Loucy (cell line): ENCODE measurements around the gene LHCGR.

ENCODE experiments used
- H2AFZ ChIP-seq: fragments of 200-600 bp; sonication (generic); 2 replicates; pipeline ENCODE4 v1.6.0; 2016; ENCODE audit warnings: antibody characterized with exemption, mild to moderate bottlenecking, low read length, moderate library complexity
- H3F3A ChIP-seq: fragments of 200-600 bp; 2 replicates; pipeline ENCODE4 v1.6.0; 2016; ENCODE audit warnings: antibody characterized with exemption, low read depth, mild to moderate bottlenecking
- H3K27me3 ChIP-seq: fragments of 200-600 bp; sonication (generic); 2 replicates; pipeline ENCODE4 v1.6.1; 2014; ENCODE audit warnings: low read length, mild to moderate bottlenecking; ENCODE audit not compliant: insufficient read depth, poor library complexity, severe bottlenecking
- H3K36me3 ChIP-seq: fragments of 200-600 bp; sonication (generic); 2 replicates; pipeline ENCODE4 v1.6.1; 2016; ENCODE audit warnings: low read length; ENCODE audit not compliant: insufficient read depth
- H3K4me1 ChIP-seq: fragments of 200-600 bp; sonication (generic); 2 replicates; pipeline ENCODE4 v1.5.1; 2014; ENCODE audit warnings: low read length, mild to moderate bottlenecking; ENCODE audit not compliant: insufficient read depth, poor library complexity, severe bottlenecking
- H3K4me2 ChIP-seq: fragments of 200-600 bp; sonication (generic); 2 replicates; pipeline ENCODE4 v1.6.0; 2014; ENCODE audit warnings: antibody characterized with exemption, low read length, low read depth, mild to moderate bottlenecking; ENCODE audit not compliant: poor library complexity, severe bottlenecking
- H3K4me3 ChIP-seq: fragments of 200-600 bp; sonication (generic); 2 replicates; pipeline ENCODE4 v1.5.1; 2014; ENCODE audit warnings: low read length, mild to moderate bottlenecking, mixed read lengths; ENCODE audit not compliant: poor library complexity, severe bottlenecking
- H3K79me2 ChIP-seq: fragments of 200-600 bp; sonication (generic); 2 replicates; pipeline ENCODE4 v1.6.1; 2014; ENCODE audit warnings: low read length; ENCODE audit not compliant: insufficient read depth
- H3K9ac ChIP-seq: fragments of 200-600 bp; sonication (generic); 2 replicates; pipeline ENCODE4 v1.6.0; 2014; ENCODE audit warnings: mild to moderate bottlenecking, low read depth, low read length, moderate library complexity; ENCODE audit not compliant: poor library complexity, severe bottlenecking
- H3K9me2 ChIP-seq: fragments of 200-600 bp; sonication (generic); replicated peaks from 2 replicates; pipeline ENCODE4 v1.6.1; 2016; ENCODE audit warnings: low read depth, low read length, mixed read lengths
- H3K9me3 ChIP-seq: fragments of 200-600 bp; sonication (generic); 2 replicates; pipeline ENCODE4 v1.6.1; 2014; ENCODE audit warnings: mild to moderate bottlenecking, antibody characterized with exemption, low read length, low read depth; ENCODE audit not compliant: insufficient read depth
- H4K20me1 ChIP-seq: fragments of 200-600 bp; sonication (generic); 2 replicates; pipeline ENCODE4 v1.6.0; 2014; ENCODE audit warnings: antibody characterized with exemption, low read length, mild to moderate bottlenecking; ENCODE audit not compliant: insufficient read depth, poor library complexity, severe bottlenecking
- CTCF ChIP-seq: fragments of 200-600 bp; sonication (generic); conservative IDR thresholded peaks from 2 replicates; pipeline ENCODE4 v1.5.1; 2014; ENCODE audit warnings: mild to moderate bottlenecking, antibody characterized with exemption, low read length
- EZH2phosphoT487 ChIP-seq: fragments of 200-600 bp; IDR thresholded peaks from 2 replicates; pipeline ENCODE4 v1.6.1; 2018; ENCODE audit warnings: antibody characterized with exemption, mild to moderate bottlenecking, moderate library complexity, borderline replicate concordance

The LHCGR gene

DNA sequence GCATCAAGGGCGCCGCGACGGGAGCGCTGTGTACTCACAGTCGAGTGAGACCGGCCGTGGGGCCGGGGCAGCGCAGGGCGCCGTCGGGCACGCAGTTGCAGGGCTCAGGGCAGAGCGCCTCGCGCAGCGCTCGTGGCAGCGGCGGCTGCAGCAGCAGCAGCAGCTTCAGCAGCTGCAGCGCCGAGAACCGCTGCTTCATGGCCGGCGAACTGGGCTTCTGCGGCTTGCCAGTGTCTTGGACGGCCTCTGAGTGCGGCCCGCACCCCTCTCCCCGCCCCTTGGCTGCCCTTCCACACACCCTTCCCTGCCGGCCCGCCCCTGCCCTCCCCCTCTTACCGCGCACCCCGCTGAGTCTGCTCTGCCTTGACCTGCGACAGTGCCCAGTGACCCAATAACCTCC lies at the start of gene LHCGR:
Gene LHCGR, minus strand, starts transcription at position 252 of the 400 bp plus-strand sequence. Its CDS starts 53 bp downstream, at position 199.
- H3F3A ChIP-seq = no peaks in the 10 kb centered on the region
- H3K9ac ChIP-seq = no peak within 1 kb of the TSS
- H3K9me3 ChIP-seq = no peaks in the 10 kb centered on the region
- H3K4me1 ChIP-seq = no peaks in the 10 kb centered on the region
- no peak for TF ChIP-seq EZH2phosphoT487
- no peak for TF ChIP-seq CTCF
- no peaks in the 10 kb centered on the region for H3K79me2 ChIP-seq
- no peaks in the 10 kb centered on the region for H3K27me3 ChIP-seq
- no peak within 1 kb of the TSS for H3K4me2 ChIP-seq
- H3K36me3 ChIP-seq = no peaks in the 10 kb centered on the region
- H2AFZ ChIP-seq = no peak within 1 kb of the TSS
- no peak within 1 kb of the TSS for H3K4me3 ChIP-seq
- no peaks in the 10 kb centered on the region for H3K9me2 ChIP-seq
- no peaks in the 10 kb centered on the region for H4K20me1 ChIP-seq

- no peaks in the 10 kb centered on the region for H4K20me1 ChIP-seq
- no peaks in the 10 kb centered on the region for H3K4me1 ChIP-seq
- no peak overlapping the region for H3K4me3 ChIP-seq
- H3K36me3 ChIP-seq = no peaks in the 10 kb centered on the region
- H3K9me3 ChIP-seq = no peaks in the 10 kb centered on the region
- no peak overlapping the region for H2AFZ ChIP-seq
- no peak overlapping the region for H3K4me2 ChIP-seq
- H3K9ac ChIP-seq = no peak overlapping the region
- H3K27me3 ChIP-seq = no peaks in the 10 kb centered on the region
- no peaks in the 10 kb centered on the region for H3K9me2 ChIP-seq
- TF ChIP-seq CTCF (no peak), EZH2phosphoT487 (no peak)
- no peaks in the 10 kb centered on the region for H3F3A ChIP-seq
- H3K79me2 ChIP-seq = no peaks in the 10 kb centered on the region
Observed at GRCh38 chr2:48799601-48800000, 44.1 kb upstream of the LHCGR start.

- Histone ChIP-seq H3K9me3 (no peaks in the 10 kb centered on the region), H3K36me3 (no peaks in the 10 kb centered on the region), H3K79me2 (no peaks in the 10 kb centered on the region), H4K20me1 (no peaks in the 10 kb centered on the region), H3F3A (no peaks in the 10 kb centered on the region), H3K4me3 (no peak overlapping the region), H2AFZ (no peak overlapping the region), H3K27me3 (no peaks in the 10 kb centered on the region), H3K9me2 (no peaks in the 10 kb centered on the region), H3K4me1 (no peaks in the 10 kb centered on the region), H3K4me2 (no peak overlapping the region), H3K9ac (no peak overlapping the region)
- TF ChIP-seq CTCF = no peak
- no peak for TF ChIP-seq EZH2phosphoT487
Observed at GRCh38 chr2:48795065-48795464, 39.5 kb upstream of the LHCGR start.
